ENCODE data around the gene UTS2.

- TF ChIP-seq POLR2AphosphoS5 (IDR thresholded peaks at IDR 0.05): no peak
- no peak for TF ChIP-seq CTCF (IDR thresholded peaks at IDR 0.05)
- no peak for TF ChIP-seq POLR2A (IDR thresholded peaks at IDR 0.05)
Observed at GRCh38 chr1:7842517-7842916, 10.3 kb downstream of the UTS2 start.
